Jurkat, Clone E6-1 (cell line): ENCODE data around the gene ELOVL2.

Source experiments
- DNase-seq: peaks from one replicate; pipeline ENCODE4 v3.0.0-alpha.2; 2011; ENCODE audit warnings: low read depth, low spot score
- H3K4me3 ChIP-seq: 2 replicates; pipeline ENCODE4 v1.5.1; 2011; ENCODE audit warnings: mild to moderate bottlenecking, low read length, control low read depth, moderate library complexity

Gene ELOVL2

DNA sequence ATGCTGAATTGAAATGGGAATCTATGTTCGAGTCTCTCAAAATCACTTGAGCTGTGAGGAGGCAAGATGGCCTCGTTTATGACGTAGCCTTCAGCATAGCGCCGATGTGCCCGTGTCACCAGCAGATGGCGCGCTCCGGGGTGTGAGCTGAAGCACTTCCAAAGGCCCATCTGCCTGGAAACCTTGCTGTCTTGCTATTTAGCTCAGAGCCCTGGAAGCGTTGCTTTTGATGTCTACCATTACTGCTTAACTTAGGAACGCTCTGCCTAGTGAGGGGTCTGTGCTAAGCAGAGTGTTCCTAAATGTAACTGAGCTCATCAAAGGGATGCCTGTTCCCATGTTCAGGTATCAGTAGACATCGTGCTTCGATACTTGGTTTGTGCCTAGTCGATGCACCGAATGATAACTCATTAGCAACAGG lies 89.5 kb downstream of the ELOVL2 start:
- no peak overlapping the region for H3K4me3 ChIP-seq
- DNase-seq = peak; percentile 69

DNA sequence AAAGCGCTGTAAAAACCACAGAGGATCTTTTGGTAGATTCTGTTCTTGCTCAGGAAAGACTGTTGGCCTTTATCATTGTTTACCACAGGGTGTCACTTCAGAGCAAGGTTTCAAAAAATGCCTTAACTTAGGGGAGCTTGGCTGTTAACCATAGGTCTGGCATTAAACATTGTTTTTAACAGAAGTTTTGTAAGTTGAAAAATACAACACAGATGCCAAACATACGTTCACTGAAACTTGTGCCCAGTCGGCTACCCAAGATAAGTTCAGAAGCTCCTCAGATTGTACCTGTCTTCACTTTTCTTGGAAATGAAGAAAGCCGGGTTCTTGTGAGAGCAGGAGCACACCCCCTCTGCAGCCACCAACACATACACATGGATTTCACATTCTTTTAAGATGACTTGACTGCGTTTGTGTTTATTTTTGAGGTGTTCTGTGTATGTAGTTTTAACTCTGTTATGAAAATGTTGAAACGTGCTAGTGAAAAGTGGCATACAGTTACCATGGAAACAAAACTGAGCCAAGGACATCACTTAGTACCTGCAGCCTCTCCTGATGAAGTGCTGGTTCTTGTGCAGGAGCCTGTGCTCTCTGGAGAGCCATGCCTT lies 92.3 kb downstream of the ELOVL2 start:
- DNase-seq = peak; percentile 43
- no peak overlapping the region for H3K4me3 ChIP-seq

DNA sequence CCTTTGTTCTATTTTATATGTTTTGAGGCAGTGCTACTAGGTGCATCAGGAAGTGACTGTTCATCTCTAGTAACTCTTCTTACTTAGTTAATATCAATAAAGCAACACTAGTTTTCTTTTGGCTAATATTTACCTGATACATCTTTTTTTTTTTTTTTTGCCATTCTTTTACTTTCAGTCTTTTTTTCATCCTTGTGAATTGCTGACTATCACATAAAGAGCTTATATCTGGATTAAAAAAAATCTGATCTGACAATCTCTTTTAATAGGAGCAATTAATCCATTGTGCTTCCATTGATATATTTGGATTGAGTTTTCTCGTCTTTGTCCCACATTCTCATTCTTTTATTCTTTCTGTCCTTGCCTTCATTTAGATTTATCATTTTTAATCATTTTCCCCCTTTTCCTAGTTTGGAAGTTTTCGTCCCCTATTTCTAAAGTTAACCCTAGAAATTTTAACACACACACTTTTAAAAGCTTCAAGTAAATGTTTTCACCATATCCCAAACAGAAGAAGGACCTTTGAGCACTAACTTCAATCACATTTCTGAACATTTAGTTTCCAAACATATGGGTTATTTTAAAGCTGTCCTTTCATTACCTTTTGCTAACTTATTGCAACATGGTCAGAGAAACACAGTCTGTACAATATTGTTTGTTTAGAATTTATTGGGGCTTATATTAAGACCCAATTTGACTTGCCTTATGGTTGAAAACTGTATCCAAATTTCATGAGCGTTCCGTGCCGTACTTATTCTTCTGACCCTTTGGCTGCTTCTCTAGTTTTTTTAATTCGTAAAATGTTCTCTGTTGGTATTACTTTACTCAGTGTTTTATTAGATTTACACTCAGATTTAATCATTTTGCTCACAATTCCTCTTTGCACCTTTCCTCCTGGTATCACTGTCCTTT lies 94.3 kb downstream of the ELOVL2 start:
- no peak overlapping the region for H3K4me3 ChIP-seq
- DNase-seq = no peak

DNA sequence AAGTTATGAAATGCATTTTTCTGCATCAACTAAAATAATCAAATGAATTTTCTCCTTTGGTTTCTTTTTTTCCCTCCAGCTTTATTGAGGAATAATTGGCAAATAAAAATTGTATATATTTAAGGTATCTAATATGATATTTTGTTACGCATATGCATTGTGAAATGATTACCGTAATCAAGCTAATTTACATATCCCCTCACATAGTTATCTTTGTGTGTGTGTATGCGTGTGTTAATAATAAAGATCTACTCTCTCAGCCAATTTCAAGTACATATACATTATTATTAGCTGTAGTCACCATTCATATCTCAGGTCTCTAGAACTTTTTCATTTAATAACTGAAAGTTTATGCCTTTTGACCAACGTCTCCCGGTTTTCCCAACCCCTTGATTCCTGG lies 96.1 kb downstream of the ELOVL2 start:
- no peak for DNase-seq
- no peak overlapping the region for H3K4me3 ChIP-seq

DNA sequence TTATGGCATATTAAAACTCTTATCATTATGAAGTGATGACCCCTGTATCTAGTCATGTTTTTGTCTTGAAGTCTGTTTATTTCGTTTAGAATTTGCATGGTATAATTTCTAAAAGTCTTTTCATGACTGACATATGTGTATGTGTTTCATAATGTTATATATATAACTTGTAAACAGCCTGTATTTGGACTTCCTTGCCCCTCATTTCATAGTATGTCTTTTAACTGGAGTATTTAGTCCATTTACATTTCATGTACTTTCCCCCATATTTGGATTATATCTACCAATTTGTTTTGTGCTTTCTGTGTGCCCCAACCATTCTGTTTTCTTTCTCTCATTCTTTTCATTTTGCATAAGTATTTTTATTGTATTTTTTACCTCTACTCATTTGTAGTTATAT lies 98.3 kb downstream of the ELOVL2 start:
- no peak overlapping the region for H3K4me3 ChIP-seq
- DNase-seq = no peak

DNA sequence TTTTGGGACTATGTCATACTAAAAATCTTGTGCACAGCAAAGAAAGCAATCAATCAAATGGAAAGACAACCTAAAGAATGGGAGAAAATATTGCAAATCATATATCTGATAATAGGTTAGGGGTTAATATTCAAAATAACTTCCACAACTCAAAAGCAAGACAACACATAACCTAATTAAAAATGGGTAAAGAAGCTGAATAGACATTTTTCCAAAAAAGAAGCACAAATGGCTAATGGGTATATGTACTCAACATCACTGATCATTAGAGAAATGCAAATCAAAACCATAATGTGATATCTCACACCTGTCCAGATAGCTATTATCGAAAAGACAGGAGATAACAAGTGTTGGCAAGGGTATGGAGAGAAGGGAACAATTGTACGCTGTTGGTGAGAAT lies 104.3 kb downstream of the ELOVL2 start:
- no peak for DNase-seq
- no peak overlapping the region for H3K4me3 ChIP-seq

DNA sequence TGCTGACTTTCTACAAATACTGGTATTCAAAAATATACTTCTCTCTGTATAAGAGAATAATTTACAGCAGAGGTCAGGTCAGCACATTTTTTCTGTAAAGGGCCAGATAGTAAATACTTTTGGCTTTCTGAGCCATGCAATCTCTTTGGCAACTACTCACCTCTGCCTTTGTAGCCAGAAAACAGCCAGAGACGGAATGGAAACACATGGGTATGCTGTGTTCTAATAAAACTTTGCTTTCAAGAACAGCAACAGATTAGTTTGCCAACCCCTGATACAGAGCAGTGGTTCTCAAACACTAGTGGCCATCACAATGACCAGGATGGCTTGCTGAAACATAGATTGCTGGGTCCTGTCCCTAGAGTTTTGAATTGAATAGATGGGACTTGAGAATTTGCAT lies 111.0 kb downstream of the ELOVL2 start:
- H3K4me3 ChIP-seq = no peak overlapping the region
- no peak for DNase-seq
